Measurements from ENCODE around the gene TLK2.

The TLK2 gene

DNA sequence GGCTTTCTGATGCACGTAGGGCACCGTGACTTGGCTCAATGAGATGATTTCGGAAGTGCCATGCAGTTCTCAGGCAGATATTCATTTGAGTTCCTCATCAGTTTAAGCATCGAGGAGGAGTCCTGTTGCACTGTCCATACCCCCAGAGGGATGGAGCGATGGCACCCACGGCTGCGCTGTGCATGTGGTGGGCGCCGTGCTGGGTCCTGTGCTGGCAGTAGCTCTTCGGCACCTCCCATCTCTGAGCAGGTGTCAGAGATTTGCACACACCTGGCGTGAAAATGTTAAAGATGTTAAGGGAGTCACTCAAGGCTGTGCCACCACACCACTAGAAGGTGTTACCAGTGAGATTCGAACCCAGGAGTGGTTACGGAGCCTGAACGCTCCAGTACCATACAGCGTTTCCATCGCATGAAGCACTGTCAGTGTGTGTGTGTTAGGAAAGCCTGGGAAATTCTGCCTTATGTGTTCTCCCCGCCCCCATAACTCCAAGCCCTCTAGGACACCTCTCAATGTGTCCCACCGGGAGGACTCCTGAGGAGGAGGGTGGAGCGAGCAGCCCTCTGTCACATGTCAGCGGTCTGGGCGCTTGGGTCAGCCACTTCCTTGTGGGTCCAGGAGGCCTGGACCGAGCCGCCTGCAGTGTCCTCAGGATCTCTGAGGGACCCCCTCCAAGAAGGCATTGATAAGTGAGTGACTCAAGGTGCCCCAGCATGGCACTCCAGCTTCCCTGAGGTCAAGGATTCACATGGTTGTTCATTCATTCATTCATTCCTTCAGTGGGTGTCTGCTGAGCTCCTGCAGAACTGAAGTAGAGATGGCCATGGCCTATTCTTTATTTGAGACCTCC lies 152.7 kb downstream of the TLK2 start:
- TF ChIP-seq, protein P1, sequence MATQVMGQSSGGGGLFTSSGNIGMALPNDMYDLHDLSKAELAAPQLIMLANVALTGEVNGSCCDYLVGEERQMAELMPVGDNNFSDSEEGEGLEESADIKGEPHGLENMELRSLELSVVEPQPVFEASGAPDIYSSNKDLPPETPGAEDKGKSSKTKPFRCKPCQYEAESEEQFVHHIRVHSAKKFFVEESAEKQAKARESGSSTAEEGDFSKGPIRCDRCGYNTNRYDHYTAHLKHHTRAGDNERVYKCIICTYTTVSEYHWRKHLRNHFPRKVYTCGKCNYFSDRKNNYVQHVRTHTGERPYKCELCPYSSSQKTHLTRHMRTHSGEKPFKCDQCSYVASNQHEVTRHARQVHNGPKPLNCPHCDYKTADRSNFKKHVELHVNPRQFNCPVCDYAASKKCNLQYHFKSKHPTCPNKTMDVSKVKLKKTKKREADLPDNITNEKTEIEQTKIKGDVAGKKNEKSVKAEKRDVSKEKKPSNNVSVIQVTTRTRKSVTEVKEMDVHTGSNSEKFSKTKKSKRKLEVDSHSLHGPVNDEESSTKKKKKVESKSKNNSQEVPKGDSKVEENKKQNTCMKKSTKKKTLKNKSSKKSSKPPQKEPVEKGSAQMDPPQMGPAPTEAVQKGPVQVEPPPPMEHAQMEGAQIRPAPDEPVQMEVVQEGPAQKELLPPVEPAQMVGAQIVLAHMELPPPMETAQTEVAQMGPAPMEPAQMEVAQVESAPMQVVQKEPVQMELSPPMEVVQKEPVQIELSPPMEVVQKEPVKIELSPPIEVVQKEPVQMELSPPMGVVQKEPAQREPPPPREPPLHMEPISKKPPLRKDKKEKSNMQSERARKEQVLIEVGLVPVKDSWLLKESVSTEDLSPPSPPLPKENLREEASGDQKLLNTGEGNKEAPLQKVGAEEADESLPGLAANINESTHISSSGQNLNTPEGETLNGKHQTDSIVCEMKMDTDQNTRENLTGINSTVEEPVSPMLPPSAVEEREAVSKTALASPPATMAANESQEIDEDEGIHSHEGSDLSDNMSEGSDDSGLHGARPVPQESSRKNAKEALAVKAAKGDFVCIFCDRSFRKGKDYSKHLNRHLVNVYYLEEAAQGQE (IDR thresholded peaks at IDR 0.05; ENCODE audit: insufficient read depth in 1 of 2, low read depth in 2 of 2, low read length in 2 of 2), result no peak
- TF ChIP-seq POLR2AphosphoS5 (IDR thresholded peaks at IDR 0.05; ENCODE audit: low read depth, low read length), result no peak
- no peak for TF ChIP-seq TAF1 (IDR thresholded peaks at IDR 0.05; ENCODE audit: borderline replicate concordance, insufficient read depth, low read length)
- TF ChIP-seq FOXP2 (optimal IDR thresholded peaks at IDR 0.05; ENCODE audit: borderline replicate concordance, extremely low read depth, extremely low read length, insufficient read depth), result no peak
- TF ChIP-seq SIN3A (IDR thresholded peaks at IDR 0.05; ENCODE audit: borderline replicate concordance, insufficient read depth, low read length), result no peak

DNA sequence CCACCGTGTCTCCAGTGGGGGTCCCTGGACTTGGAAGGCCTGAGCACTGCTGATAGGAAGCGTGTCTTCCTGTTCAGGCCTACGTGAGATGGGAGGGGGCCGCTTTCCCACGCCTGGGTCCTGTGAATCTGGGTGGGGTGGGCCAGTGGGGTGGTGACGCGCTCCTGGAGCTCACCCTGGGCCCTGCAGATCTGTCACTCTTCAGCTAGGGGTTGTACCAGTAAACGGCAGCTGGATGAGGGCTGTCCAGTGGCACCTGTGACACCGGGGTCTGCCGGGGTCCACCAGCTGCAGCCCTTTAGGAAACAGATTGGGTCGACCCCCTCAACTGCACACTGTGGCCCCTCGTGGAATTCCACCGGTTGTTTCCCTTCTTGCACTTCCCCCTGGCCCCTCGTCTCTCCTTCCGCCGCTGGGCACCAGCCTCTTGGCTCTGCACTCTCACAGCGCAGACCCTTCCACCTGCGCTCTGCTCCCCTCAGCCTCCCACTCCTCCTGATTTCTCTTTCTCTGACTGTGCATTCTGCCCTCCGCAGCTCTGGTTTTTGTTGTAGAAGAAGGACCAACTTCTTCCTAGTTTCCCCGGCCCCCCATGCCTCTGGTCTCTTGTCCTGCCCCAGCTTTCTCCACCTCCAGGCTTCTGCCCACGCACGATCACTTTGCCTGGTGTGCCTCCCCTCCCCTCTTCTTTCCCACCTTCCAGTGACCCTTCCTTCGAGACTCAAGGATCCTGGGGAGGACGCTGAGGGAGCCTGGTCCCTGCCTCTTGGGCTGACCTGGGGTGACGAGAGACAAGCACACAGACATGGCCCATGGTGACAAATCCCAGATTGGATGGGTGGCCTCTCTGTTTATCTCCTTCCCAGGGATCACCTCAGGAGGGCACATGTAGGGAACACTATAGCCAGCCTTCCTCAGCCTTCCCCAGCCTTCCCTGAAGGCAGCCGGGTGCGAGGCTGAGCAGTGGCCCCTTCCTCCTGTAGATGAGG lies 153.6 kb downstream of the TLK2 start:
- TF ChIP-seq SIN3A (IDR thresholded peaks at IDR 0.05; ENCODE audit: borderline replicate concordance, insufficient read depth, low read length) (no peak), POLR2AphosphoS5 (IDR thresholded peaks at IDR 0.05; ENCODE audit: low read depth, low read length) (no peak), FOXP2 (optimal IDR thresholded peaks at IDR 0.05; ENCODE audit: borderline replicate concordance, extremely low read depth, extremely low read length, insufficient read depth) (no peak), TAF1 (IDR thresholded peaks at IDR 0.05; ENCODE audit: borderline replicate concordance, insufficient read depth, low read length) (no peak)
- TF ChIP-seq, protein P1 (IDR thresholded peaks at IDR 0.05; ENCODE audit: insufficient read depth in 1 of 2, low read depth in 2 of 2, low read length in 2 of 2), result no peak

DNA sequence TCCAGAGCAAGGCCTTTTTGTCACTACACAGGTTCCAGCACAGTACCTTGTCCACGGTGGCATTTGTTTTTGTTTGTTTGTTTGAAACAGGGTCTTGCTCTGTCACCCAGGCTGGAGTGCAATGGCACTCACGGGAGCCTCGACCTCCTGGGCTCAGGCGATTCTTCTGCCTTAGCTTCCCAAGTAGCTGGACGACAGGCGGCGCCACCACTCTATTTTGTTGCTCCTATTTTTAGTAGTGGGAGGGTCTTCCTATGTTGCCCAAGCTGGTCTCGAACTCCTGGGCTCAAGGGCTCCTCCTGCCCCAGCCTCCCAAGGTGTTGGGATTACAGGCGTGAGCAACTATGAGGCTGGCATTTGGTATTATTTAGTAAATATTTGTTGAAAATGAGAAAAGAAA lies 159.2 kb downstream of the TLK2 start:
- no peak for TF ChIP-seq TAF1 (IDR thresholded peaks at IDR 0.05; ENCODE audit: borderline replicate concordance, insufficient read depth, low read length)
- TF ChIP-seq POLR2AphosphoS5 (IDR thresholded peaks at IDR 0.05; ENCODE audit: low read depth, low read length), result no peak
- TF ChIP-seq, protein P1 (IDR thresholded peaks at IDR 0.05; ENCODE audit: insufficient read depth in 1 of 2, low read depth in 2 of 2, low read length in 2 of 2), result no peak
- no peak for TF ChIP-seq SIN3A (IDR thresholded peaks at IDR 0.05; ENCODE audit: borderline replicate concordance, insufficient read depth, low read length)
- TF ChIP-seq FOXP2 (optimal IDR thresholded peaks at IDR 0.05; ENCODE audit: borderline replicate concordance, extremely low read depth, extremely low read length, insufficient read depth), result no peak

DNA sequence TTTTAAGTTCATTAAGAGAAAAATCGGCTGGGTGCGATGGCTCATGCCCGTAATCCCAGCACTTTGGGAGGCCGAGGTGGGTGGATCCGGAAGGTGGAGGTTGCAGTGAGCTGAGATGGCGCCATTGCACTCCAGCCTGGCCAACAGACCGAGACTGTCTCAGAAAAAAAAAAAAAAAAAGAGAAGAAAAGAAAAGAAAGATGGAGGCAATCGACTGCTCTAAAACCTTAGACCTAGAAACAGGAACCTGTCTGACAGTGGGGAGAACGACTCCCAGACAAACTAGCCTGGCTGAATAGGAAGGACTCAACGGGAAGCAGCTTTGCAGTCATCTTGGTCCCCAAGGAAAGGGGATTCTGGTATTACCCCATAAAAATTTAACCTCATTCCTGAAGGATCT lies 162.5 kb downstream of the TLK2 start:
- TF ChIP-seq POLR2AphosphoS5 (IDR thresholded peaks at IDR 0.05; ENCODE audit: low read depth, low read length), result no peak
- TF ChIP-seq, protein P1 (IDR thresholded peaks at IDR 0.05; ENCODE audit: insufficient read depth in 1 of 2, low read depth in 2 of 2, low read length in 2 of 2), result no peak
- no peak for TF ChIP-seq SIN3A (IDR thresholded peaks at IDR 0.05; ENCODE audit: borderline replicate concordance, insufficient read depth, low read length)
- TF ChIP-seq TAF1 (IDR thresholded peaks at IDR 0.05; ENCODE audit: borderline replicate concordance, insufficient read depth, low read length), result no peak
- no peak for TF ChIP-seq FOXP2 (optimal IDR thresholded peaks at IDR 0.05; ENCODE audit: borderline replicate concordance, extremely low read depth, extremely low read length, insufficient read depth)

Measured in PFSK-1 (cell line).